Muscle of arm (tissue), 12 donors: ENCODE data around the gene PRKAR1B. TPM values are rescaled to one million over a fixed set of nuclear protein-coding genes. Genes with fewer than 3 reads are reported as not detected.

Source experiments
- DNase-seq: peaks from one replicate; pipeline ENCODE4 v3.0.0-alpha.2; 2013
- polyA plus RNA-seq, 12 donors: library from polyadenylated mRNA; unstranded; fragments of 120-200 nt; gene quantifications; one replicate each; pipeline ENCODE4 v1.2.1, GENCODE V29; 2013; ENCODE audit not compliant: insufficient read length in 12 of 12

The PRKAR1B gene
- polyA plus RNA-seq, 12 donors: 24.3 to 65.7 (median 26.8) TPM; not detected in 1

- DNase-seq: no peak
Observed at GRCh38 chr7:725223-726005, 1.7 kb downstream of the PRKAR1B start.

DNA sequence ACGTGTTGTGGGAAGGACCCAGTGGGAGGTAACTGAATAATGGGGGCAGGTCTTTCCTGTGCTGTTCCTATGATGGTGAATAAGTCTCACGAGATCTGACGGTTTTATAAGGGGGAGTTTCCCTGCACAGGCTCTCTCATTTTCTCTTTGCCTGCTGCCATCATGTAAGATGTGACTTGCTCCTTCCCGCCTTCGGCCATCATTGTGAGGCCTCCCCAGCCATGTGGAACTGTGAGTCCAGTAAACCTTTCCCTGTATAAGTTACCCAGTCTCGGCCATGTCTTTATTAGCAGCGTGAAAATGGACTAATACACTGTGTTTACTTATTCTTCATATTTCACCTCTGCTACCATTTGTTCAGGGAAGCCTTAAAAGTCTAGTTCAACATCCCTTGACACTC is 2.8 kb downstream of the PRKAR1B start:
- no peak for DNase-seq

DNA sequence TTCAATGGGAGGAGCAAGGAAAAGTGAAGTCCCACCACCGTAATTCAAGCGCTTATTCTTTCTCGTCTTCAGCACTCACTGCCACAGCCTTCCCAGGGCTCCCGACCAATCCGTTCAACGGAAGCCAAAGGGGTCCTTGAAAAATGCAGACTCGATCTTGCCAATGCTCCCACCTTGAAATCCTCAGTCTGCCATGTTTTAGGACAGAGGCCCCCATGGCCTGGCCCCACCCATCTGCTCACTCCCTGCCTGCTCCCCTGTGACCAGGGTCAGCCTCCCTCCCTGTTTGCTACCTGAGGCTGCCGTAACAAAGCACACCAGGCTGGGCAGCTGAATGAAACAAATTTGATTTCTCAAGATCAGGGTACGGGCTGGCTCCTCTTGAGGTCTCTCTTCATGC is 3.5 kb downstream of the PRKAR1B start:
- DNase-seq: no peak

DNA sequence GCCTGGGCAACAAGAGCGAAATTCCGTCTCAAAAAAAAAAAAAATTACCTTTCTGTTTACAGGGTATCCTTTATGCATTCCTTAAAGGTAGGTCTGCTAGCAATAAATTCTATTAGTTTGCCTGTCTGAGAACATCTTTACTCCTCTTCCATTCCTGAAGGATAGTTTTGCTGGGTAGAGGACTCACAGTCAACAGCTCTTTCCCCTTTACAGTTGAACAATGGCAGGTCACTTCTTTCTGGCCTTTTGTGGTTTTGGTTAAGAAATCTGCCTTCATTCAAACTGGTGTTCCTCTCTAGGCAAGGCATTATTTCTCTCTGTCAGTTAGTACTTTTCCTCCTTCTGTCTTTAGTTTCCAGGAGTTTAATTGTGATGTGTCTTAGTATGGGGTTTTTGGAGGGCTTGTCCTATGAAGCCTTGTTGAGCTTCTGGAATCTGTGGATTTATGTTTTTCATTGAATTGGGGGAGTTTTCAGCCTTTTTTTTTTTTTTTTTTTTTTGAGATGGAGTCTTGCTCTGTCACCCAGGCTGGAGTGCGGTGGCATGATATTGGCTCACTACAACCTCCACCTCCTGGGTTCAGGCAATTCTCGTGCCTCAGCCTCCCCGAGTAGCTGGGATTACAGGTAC is 5.3 kb downstream of the PRKAR1B start:
- DNase-seq: no peak

- no peak for DNase-seq
Observed at GRCh38 chr7:716636-717035, 10.4 kb downstream of the PRKAR1B start.

DNA sequence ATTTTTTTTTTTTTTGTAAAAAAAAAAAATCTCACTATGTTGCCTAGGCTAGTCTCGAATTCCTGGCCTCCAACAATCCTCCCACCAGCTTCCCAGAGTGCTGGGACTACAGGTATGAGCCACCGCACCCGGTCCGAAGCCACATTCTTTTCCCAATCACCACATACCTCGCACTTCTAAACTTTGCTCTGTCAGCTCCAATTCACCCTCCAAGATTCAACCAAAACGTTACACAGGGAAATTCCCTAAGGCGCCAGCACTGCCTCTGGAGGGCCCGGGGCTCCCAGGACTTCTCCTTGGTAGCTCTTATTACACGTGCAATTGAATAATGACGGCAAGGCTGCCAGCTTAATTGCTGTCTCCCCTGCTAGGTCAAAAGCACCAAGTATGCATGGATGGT is 10.9 kb downstream of the PRKAR1B start:
- no peak for DNase-seq

DNA sequence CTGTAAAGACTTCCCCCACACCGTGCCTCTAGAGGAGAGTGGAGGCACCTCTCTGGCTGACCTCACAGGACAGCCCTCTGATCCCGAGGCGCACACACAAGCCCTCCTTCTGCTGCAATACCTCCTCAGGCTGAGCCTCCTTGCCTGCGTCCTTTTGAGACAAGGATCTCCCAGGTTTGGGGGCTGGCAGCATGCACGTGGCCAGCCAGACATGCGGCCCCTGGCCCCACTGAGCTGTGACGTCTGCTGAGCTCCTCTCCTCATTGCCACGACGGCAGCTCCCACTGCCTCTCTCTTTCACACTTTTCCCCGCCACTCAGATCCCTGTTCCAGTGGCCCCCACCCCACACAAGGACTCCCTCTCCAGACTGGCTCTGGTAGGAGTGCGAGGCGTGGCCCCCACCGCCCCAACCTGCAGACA is 12.8 kb downstream of the PRKAR1B start:
- DNase-seq: no peak

DNA sequence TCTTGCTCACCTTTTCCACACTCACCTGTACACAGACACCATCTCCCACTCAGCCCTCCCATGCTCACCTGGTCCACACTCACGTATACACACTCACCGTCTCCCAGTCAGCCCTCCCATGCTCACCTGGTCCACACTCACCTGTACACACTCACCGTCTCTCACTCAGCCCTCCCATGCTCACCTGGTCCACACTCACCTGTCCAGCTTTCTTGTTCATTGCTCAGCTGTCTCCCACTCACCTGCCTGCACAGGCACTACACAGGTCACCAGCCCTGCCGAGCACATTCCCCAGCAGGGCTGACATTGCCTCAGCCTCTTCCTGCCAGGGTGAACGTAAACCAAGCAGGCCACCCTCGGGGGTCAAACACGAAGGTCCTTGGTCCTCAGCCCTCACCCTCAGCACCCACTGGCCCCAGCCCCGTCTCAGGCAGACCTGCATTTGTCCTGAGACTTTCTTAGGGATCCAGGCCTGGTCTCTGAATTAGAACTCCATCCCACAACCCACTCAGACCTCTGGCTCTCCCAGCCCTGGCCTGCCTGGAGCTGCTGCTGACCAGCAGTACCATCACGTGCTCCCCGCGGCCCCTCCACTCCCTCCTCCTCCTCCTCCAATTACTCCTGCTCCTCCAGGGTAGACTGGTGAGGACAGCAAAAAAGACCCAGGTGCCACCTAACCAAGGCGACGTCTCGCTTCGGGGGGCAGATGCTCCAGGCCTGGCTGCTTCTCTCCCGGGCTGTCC is 13.4 kb downstream of the PRKAR1B start:
- no peak for DNase-seq

GRCh38 chr7:713139-713457 is 14.0 kb downstream of the PRKAR1B start:
- DNase-seq: no peak

DNA sequence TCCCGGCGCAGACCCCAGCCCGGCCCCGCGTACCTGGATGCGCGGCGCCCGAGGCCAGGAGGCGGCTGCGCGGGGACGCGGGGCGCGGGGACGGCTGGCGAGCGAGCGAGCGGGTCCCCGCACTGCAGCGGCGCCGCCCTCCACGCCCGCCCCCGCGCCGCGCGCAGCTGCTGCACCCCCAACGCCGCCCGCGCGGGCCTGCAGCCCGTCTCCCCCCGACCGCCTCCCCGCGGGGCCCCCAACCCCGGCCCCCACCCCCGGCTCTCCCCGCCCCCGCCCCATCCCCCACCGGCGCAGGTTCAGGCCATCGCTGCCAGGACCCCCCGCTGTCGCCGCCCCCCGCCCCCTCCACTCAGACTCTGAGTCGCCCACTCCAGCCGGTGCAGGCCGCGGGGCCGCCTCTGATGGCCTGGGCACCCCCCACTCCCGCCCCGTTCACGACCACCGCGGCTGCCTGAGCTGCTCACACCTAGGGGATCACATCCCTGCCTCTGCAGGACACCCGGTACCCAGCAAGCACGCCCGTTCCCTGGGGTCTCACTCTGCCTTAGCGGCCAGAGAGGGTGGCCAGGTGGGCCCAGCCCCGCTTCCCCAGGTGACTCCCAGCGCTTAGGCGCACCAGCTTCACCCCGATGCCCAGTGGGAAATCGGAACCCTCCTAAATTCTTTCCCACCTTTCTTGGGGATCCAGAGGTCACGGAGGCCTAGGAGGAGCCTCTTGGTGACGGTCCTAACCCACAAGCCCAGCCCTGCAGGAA is 14.5 kb downstream of the PRKAR1B start:
- DNase-seq: no peak

GRCh38 chr7:711922-712380 is 15.1 kb downstream of the PRKAR1B start:
- DNase-seq: no peak

DNA sequence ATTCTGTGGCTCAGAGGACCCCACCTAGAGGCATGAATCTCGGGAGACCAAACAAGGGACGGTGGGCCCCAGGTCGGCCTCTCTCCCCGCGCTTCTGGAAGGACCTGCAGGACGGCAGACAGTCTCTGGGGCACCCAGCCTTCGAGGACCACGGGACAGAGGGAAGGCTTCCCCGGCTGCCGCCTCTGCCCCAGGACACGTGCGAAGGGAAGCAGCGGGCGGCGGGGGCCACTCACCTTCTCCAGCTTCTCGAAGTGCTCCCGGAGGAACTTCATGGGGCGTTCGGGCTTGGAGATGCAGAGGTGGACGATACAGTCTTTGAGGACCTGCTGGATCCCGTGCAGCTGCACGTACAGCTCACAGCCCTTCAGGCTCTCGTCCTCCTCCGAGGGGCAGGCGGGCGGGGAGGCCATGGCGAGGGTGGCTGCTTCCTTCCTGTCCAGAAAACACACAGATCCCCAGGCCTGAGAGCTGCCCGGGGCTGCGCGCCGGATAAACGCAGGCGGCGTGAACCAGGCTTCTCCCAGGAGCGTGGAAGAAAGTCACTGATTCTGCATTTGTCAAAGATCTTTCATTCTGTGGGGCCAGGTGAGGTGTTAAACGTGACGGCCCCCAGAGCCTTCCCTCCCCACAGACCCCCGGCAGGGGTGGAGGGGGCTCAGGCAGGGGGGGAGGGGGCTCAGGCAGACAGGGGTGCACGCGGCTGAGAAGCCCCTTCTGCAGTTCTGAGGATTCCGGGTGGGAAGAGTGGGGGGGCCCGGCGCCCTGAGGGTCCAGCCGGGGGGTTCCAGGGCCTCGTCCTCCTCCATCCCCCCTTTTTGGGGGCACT is 15.8 kb downstream of the PRKAR1B start:
- DNase-seq: no peak

GRCh38 chr7:710161-710560 is 16.9 kb downstream of the PRKAR1B start:
- no peak for DNase-seq

DNA sequence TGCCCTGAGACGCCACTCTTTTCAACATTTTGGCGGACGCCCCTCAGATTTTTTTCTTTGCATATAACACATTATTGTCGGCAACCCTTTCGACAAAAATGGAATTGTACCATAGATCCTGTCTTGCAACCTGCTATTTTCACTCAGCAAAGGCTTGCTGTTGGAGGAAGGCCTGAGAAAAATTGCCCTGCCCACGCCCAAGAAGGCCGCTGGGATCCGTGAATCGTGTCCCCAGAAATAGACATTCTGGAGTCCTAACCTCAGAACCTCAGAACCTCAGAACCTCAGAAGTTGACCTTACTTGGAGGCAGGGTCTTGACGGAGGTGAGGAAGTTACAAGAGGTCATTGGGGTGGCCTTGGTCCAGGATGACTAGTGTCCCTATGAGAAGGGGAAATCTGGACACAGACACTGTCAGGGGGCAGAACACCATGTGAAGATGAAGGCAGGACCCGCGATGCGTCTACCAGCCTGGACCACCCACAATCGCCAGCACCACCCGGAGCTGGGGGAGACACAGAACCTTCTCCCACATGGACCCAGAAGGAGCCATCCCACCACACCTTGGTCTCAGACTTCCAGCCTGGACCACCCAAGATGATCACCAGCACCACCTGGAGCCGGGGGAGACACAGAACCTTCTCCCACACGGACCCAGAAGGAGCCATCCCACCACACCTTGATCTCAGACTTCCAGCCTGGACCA is 19.6 kb downstream of the PRKAR1B start:
- no peak for DNase-seq

- no peak for DNase-seq
Observed at GRCh38 chr7:706721-707120, 20.4 kb downstream of the PRKAR1B start.

- DNase-seq: no peak
Observed at GRCh38 chr7:703049-703448, 24.0 kb downstream of the PRKAR1B start.

- DNase-seq: no peak
Observed at GRCh38 chr7:701086-701671, 25.9 kb downstream of the PRKAR1B start.

DNA sequence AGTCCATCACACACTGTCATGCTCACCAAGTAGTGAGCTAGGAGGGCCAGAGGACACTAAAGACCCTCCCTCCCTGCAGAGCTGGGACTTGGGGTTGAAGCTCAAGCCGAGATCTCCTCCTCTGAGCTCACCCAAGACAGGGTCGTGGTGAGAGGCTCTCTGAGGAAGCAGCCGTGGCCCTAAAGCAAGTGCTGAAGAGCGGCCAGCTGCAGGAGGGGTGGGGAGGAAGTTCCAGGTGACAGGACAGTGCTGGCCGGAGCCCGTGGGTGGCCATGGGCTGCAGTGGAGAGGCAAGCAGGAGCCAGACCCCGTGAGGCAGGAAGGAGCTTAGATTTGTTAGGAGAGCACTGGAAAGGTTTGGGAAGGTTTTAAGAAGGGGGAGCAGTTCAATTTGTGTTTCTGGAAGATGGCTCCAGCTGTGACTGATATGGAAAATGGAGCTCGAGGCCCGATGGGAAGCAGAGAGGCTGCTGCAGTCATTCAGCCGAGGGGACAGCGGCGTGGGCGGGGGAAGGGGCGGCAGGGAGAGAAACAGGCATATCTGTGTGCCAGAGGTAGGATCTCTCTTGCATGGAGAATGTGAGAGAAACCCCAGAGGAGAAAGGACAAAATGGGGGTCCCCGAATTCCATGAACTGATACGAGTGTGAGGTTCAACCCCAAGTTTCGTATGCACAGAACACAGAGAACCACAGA is 27.5 kb downstream of the PRKAR1B start:
- DNase-seq: no peak
